Activated naive CD4-positive, alpha-beta T cell treated with anti-CD3 and anti-CD28 coated beads, Interleukin-2, amount 50 U/mL, for 16 hours (primary cell): ENCODE data around the gene RFXANK.

Source experiments
- DNase-seq: peaks from one replicate; pipeline ENCODE4 v3.0.0-alpha.2; 2020

The RFXANK gene

GRCh38 chr19:19234220-19234816 is 42.3 kb downstream of the RFXANK start:
- no peak for DNase-seq

GRCh38 chr19:19236173-19236572 is 44.1 kb downstream of the RFXANK start:
- no peak for DNase-seq

GRCh38 chr19:19238126-19238894 is 46.3 kb downstream of the RFXANK start:
- no peak for DNase-seq

- DNase-seq: no peak
Observed at GRCh38 chr19:19239675-19240074, 47.6 kb downstream of the RFXANK start.

GRCh38 chr19:19240476-19240875 is 48.4 kb downstream of the RFXANK start:
- DNase-seq: no peak

- DNase-seq: no peak
Observed at GRCh38 chr19:19250196-19250801, 58.2 kb downstream of the RFXANK start.
